ENCODE measurements around the gene RAB6D.
"Not testable (repeated sequence)": the region's sequence is repeated elsewhere in the genome, so short reads cannot be mapped to it uniquely, and the experiment has no call there.

RAB6D gene

GRCh38 chr2:131363703-131364186, at the start of gene RAB6D:
TSS of gene RAB6D (minus strand) at chr2:131364168. CDS start at chr2:131363720, 448 bp downstream.
- not testable (repeated sequence) for DNase-seq

- peak; percentile 53 for DNase-seq
These were observed 49.3 kb upstream of the RAB6D start for GRCh38 chr2:131413148-131413747.

GRCh38 chr2:131410173-131410572, 46.2 kb upstream of the RAB6D start:
- no peak for DNase-seq

- DNase-seq = no peak
These were observed 44.8 kb upstream of the RAB6D start for GRCh38 chr2:131408778-131409177.

GRCh38 chr2:131408207-131408606, 44.2 kb upstream of the RAB6D start:
- no peak for DNase-seq

GRCh38 chr2:131404753-131405152, 40.8 kb upstream of the RAB6D start:
- DNase-seq = no peak

- DNase-seq = no peak
These were observed 38.5 kb upstream of the RAB6D start for GRCh38 chr2:131402320-131403039.

GRCh38 chr2:131400849-131401248, 36.9 kb upstream of the RAB6D start:
- no peak for DNase-seq

GRCh38 chr2:131400441-131400840, 36.5 kb upstream of the RAB6D start:
- not testable (repeated sequence) for DNase-seq

GRCh38 chr2:131396209-131396608, 32.2 kb upstream of the RAB6D start:
- DNase-seq = not testable (repeated sequence)

GRCh38 chr2:131395024-131395645, 31.2 kb upstream of the RAB6D start:
- not testable (repeated sequence) for DNase-seq

GRCh38 chr2:131394147-131394931, 30.4 kb upstream of the RAB6D start:
- peak; percentile 4 for DNase-seq

GRCh38 chr2:131391953-131392352, 28.0 kb upstream of the RAB6D start:
- DNase-seq = not testable (repeated sequence)

GRCh38 chr2:131391471-131391870, 27.5 kb upstream of the RAB6D start:
- not testable (repeated sequence) for DNase-seq

GRCh38 chr2:131390495-131391130, 26.6 kb upstream of the RAB6D start:
- not testable (repeated sequence) for DNase-seq

GRCh38 chr2:131389657-131390056, 25.7 kb upstream of the RAB6D start:
- DNase-seq = no peak

- not testable (repeated sequence) for DNase-seq
These were observed 24.9 kb upstream of the RAB6D start for GRCh38 chr2:131388834-131389233.

- DNase-seq = not testable (repeated sequence)
These were observed 9.1 kb upstream of the RAB6D start for GRCh38 chr2:131373111-131373510.

GRCh38 chr2:131369954-131370353, 6.0 kb upstream of the RAB6D start:
- DNase-seq = no peak

GRCh38 chr2:131368493-131369066, 4.6 kb upstream of the RAB6D start:
- not testable (repeated sequence) for DNase-seq

- DNase-seq = no peak
These were observed 3.4 kb upstream of the RAB6D start for GRCh38 chr2:131367352-131367751.

GRCh38 chr2:131366643-131367042, 2.7 kb upstream of the RAB6D start:
- no peak for DNase-seq
